Bronchial epithelial cell (primary cell): Measurements from ENCODE around the gene IMPG1. TPM values are rescaled to one million over a fixed set of nuclear protein-coding genes. Genes with fewer than 3 reads are reported as not detected.
"Not testable (repeated sequence)": the region's sequence is repeated elsewhere in the genome, so short reads cannot be mapped to it uniquely, and the experiment has no call there.

Experiments used
- DNase-seq: peaks from one replicate; pipeline ENCODE4 v3.0.0-alpha.2; 2010; ENCODE audit warnings: low read depth
- FAIRE-seq: peaks from 2 replicates; lab custom pipeline; 2011; peaks lifted over from hg19 to GRCh38; lab: Jason Lieb, UNC
- H3K27me3 ChIP-seq: 2 replicates; pipeline ENCODE4 v1.5.1; 2011; ENCODE audit warnings: low read length; ENCODE audit not compliant: control insufficient read depth, insufficient read depth
- H3K36me3 ChIP-seq: 2 replicates; pipeline ENCODE4 v1.5.1; 2011; ENCODE audit warnings: low read length; ENCODE audit not compliant: control insufficient read depth, insufficient read depth
- H3K4me3 ChIP-seq: 2 replicates; pipeline ENCODE4 v1.5.1; 2011; ENCODE audit warnings: mild to moderate bottlenecking, low read depth, low read length, control low read depth
- total RNA-seq: library from RNA; depleted of rRNA; stranded (reverse); fragments of >200 nt; gene quantifications from 2 replicates; pipeline ENCODE4 v1.2.1, GENCODE V29; 2014
- TF ChIP-seq, protein P1 (sequence below): IDR thresholded peaks from 2 replicates; pipeline ENCODE4 v1.5.1; 2011; ENCODE audit warnings: mild to moderate bottlenecking, moderate library complexity, low read length, control low read depth, inconsistent platforms; ENCODE audit not compliant: insufficient read depth, severe bottlenecking

The IMPG1 gene
- total RNA-seq, 1 donor from 2014 or later: not detected

DNA sequence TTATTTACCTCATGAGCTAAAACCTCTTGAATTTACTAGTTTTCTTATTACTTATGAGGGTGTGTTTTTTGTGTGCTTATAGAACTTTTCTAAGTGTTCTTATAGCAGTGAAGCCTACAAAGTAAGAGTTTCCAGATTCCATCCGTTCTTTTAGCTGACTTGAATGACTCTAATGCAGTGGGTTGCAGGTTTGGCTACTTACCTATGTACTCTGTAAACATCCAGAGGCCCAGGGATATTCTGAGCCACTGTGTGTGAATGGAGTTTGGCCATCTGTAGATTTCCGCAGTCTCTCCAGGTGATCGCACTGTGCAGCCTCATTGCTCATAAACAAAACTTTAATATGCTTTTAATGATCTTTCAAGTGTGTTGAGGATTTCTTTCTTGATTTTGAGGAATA, 165.6 kb downstream of the IMPG1 start:
- FAIRE-seq: no peak

DNA sequence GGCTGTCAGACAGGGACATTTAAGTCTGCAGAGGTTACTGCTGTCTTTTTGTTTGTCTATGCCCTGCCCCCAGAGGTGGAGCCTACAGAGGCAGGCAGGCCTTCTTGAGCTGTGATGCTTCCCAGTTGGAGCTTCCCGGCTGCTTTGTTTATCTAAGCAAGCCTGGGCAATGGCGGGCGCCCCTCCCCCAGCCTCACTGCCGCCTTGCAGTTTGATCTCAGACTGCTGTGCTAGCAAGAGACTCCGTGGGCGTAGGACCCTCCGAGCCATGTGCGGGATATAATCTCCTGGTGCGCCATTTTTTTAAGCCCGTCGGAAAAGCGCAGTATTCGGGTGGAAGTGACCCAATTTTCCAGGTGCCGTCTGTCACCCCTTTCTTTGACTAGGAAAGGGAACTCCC, 167.3 kb downstream of the IMPG1 start:
- FAIRE-seq, H3K36me3 ChIP-seq, H3K4me3 ChIP-seq, DNase-seq, H3K27me3 ChIP-seq: not testable (repeated sequence)

More for the DNA sequence above, 165.6 kb downstream of the IMPG1 start:
- Histone ChIP-seq H3K4me3 (no peak overlapping the region), H3K36me3 (peaks cover 2% of the 10 kb centered on the region), H3K27me3 (no peaks in the 10 kb centered on the region)
- TF ChIP-seq, protein P1, sequence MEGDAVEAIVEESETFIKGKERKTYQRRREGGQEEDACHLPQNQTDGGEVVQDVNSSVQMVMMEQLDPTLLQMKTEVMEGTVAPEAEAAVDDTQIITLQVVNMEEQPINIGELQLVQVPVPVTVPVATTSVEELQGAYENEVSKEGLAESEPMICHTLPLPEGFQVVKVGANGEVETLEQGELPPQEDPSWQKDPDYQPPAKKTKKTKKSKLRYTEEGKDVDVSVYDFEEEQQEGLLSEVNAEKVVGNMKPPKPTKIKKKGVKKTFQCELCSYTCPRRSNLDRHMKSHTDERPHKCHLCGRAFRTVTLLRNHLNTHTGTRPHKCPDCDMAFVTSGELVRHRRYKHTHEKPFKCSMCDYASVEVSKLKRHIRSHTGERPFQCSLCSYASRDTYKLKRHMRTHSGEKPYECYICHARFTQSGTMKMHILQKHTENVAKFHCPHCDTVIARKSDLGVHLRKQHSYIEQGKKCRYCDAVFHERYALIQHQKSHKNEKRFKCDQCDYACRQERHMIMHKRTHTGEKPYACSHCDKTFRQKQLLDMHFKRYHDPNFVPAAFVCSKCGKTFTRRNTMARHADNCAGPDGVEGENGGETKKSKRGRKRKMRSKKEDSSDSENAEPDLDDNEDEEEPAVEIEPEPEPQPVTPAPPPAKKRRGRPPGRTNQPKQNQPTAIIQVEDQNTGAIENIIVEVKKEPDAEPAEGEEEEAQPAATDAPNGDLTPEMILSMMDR: no peak
- DNase-seq: no peak

DNA sequence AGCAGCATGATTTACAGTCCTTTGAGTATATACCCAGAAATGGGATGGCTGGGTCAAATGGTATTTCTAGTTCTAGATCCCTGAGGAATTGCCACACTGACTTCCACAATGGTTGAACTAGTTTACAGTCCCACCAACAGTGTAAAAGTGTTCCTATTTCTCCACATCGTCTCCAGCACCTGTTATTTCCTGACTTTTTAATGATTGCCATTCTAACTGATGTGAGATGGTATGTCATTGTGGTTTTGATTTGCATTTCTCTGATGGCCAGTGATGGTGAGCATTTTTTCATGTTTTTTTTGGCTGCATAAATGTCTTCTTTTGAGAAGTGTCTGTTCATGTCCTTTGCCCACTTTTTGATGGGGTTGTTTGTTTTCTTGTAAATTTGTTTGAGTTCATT, 172.2 kb downstream of the IMPG1 start:
- H3K36me3 ChIP-seq, H3K4me3 ChIP-seq, DNase-seq, FAIRE-seq, H3K27me3 ChIP-seq: not testable (repeated sequence)

- Histone ChIP-seq H3K36me3 (peaks cover 3% of the 10 kb centered on the region), H3K4me3 (no peak overlapping the region), H3K27me3 (no peaks in the 10 kb centered on the region)
- DNase-seq (no peak), FAIRE-seq (no peak)
- TF ChIP-seq, protein P1: no peak
These were observed 175.9 kb downstream of the IMPG1 start for GRCh38 chr6:75896526-75896925.

GRCh38 chr6:75893776-75894152, 178.7 kb downstream of the IMPG1 start:
- FAIRE-seq: no peak
- H3K4me3 ChIP-seq: no peak overlapping the region

DNA sequence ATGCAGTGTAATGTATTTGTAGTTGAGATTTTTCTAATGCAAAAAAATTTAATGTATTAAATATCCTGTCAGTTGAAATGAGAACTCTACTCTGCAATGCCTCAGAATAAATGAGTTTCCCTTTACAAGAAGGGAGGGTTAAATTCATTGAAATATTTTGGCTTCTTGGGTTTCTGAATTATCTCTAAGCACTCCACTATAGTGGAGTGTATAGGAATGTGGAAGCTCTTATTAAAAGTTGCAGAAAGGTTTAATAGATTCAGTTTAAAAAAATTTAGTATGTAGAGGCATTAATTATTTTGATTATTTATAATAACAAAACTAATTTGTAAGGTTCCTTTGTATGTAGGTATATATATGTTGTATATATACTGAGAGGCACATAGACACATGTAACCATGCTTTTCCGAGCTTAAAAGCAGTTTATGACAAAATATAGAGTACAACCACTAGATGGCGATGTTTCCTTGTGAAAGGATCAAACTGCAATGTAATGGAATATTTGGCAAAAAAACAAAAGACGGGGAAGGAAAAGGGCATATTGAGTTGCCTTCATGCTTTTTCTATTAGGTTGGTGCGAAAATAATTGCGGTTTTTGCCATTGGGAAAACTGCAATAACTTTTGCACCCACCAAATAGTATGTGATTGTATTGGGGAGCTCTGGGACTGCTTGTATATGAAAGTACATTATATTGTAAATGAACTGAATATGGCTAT, 179.2 kb downstream of the IMPG1 start:
- DNase-seq (peak; percentile 61), FAIRE-seq (no peak)
- H3K4me3 ChIP-seq: no peak overlapping the region
- H3K27me3 ChIP-seq: no peaks in the 10 kb centered on the region
- H3K36me3 ChIP-seq: peaks cover 3% of the 10 kb centered on the region
- TF ChIP-seq, protein P1: peak; percentile 52

More at GRCh38 chr6:75893776-75894152, 178.7 kb downstream of the IMPG1 start:
- TF ChIP-seq, protein P1: no peak
- Histone ChIP-seq H3K36me3 (peaks cover 3% of the 10 kb centered on the region), H3K27me3 (no peaks in the 10 kb centered on the region)
- DNase-seq: no peak

DNA sequence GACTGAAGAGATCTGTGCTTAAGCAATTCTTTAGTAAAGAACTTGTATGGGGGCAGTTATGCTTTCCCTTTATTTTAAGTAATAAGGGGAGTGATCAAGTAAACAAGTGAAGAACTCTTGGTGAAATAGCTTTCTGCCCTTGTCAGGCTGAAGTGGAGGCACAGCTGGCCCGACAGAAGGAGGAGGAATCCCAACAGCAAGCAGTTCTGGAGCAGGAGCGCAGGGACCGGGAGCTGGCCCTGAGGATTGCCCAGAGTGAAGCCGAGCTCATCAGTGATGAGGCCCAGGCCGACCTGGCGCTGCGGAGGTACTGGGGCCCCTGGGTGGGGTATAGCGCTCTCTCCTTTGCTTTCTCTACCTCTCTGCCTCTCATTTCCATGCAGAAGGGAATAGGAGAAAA, 180.1 kb downstream of the IMPG1 start:
- DNase-seq: no peak
- H3K4me3 ChIP-seq: no peak overlapping the region
- TF ChIP-seq, protein P1: no peak
- FAIRE-seq: no peak
- H3K36me3 ChIP-seq: peaks cover 3% of the 10 kb centered on the region
- H3K27me3 ChIP-seq: no peaks in the 10 kb centered on the region
